Limb (tissue), 2 donors: ENCODE data around the gene RELCH.

ENCODE experiments used
- DNase-seq, 2 donors: peaks; one replicate each; pipeline ENCODE4 v3.0.0-alpha.2; 2016; ENCODE audit errors: extremely low spot score in 2 of 2

RELCH gene

GRCh38 chr18:62318228-62319180, 131.4 kb downstream of the RELCH start:
- DNase-seq = no peak

GRCh38 chr18:62321201-62321600, 134.1 kb downstream of the RELCH start:
- no peak for DNase-seq

- no peak for DNase-seq
Measured at GRCh38 chr18:62323483-62324180, 136.6 kb downstream of the RELCH start.

- no peak for DNase-seq
Measured at GRCh38 chr18:62324181-62324828, 137.2 kb downstream of the RELCH start.

- peak in 1 of 2 donors; percentile 63 for DNase-seq
Measured at GRCh38 chr18:62324917-62325805, 138.1 kb downstream of the RELCH start, which contains the start of gene TNFRSF11A. Gene TNFRSF11A (plus strand): TSS chr18:62325310. CDS start chr18:62325353, 43 bp downstream.

GRCh38 chr18:62325806-62326645, 139.0 kb downstream of the RELCH start:
- DNase-seq = peak in 1 of 2 donors; percentile 59

- no peak for DNase-seq
Measured at GRCh38 chr18:62326646-62327348, 139.7 kb downstream of the RELCH start.

GRCh38 chr18:62327977-62328376, 140.9 kb downstream of the RELCH start:
- no peak for DNase-seq

- DNase-seq = no peak
Measured at GRCh38 chr18:62328586-62329525, 141.8 kb downstream of the RELCH start.

- DNase-seq = no peak
Measured at GRCh38 chr18:62329691-62330454, 142.8 kb downstream of the RELCH start.

GRCh38 chr18:62330650-62331049, 143.6 kb downstream of the RELCH start:
- no peak for DNase-seq

- DNase-seq = no peak
Measured at GRCh38 chr18:62331581-62332356, 144.7 kb downstream of the RELCH start.

- no peak for DNase-seq
Measured at GRCh38 chr18:62332431-62332830, 145.4 kb downstream of the RELCH start.

GRCh38 chr18:62332964-62333695, 146.1 kb downstream of the RELCH start:
- no peak for DNase-seq

GRCh38 chr18:62334120-62334519, 147.1 kb downstream of the RELCH start:
- DNase-seq = no peak

- DNase-seq = no peak
Measured at GRCh38 chr18:62335494-62335893, 148.4 kb downstream of the RELCH start.
